ENCODE results near the gene CHMP1B. TPM values are rescaled to one million over a fixed set of nuclear protein-coding genes. Genes with fewer than 3 reads are reported as not detected.

CHMP1B gene
- total RNA-seq, 1 experiment from 2014 or later = 56.5 TPM

DNA sequence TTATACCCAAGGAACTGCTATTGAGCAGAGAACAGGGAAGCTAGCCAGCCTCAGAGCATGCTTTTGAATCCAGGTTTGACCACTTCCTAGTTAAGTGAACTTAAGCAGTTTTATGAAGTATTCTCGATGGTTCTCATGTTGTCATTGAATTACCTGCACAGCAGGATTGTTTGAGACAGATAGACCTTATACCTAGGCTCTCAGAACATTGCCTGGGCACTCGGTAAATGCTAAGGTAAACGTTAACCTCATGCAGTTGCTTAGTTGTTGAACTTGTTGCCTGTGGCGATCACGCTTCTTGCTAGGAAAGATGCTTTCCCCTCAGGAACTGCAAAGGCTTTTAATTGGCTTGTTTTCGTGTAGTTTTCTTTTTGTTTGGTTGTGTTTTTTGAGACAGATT, 34.0 kb upstream of the CHMP1B start:
- no peaks in the 10 kb centered on the region for H3K27me3 ChIP-seq (replicated peaks; ENCODE audit: control insufficient read depth, insufficient read depth, low read length)
- TF ChIP-seq, protein P1, sequence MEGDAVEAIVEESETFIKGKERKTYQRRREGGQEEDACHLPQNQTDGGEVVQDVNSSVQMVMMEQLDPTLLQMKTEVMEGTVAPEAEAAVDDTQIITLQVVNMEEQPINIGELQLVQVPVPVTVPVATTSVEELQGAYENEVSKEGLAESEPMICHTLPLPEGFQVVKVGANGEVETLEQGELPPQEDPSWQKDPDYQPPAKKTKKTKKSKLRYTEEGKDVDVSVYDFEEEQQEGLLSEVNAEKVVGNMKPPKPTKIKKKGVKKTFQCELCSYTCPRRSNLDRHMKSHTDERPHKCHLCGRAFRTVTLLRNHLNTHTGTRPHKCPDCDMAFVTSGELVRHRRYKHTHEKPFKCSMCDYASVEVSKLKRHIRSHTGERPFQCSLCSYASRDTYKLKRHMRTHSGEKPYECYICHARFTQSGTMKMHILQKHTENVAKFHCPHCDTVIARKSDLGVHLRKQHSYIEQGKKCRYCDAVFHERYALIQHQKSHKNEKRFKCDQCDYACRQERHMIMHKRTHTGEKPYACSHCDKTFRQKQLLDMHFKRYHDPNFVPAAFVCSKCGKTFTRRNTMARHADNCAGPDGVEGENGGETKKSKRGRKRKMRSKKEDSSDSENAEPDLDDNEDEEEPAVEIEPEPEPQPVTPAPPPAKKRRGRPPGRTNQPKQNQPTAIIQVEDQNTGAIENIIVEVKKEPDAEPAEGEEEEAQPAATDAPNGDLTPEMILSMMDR (IDR thresholded peaks at IDR 0.05; ENCODE audit: insufficient read depth in 1 of 2, low read depth in 1 of 2, low read length in 1 of 2, severe bottlenecking in 1 of 2, unreplicated experiment in 1 of 2) = no peak
- Mint-ChIP-seq H3K36me3 (ENCODE audit: insufficient read depth, unreplicated experiment) (no peaks in the 10 kb centered on the region), H3K9me3 (ENCODE audit: unreplicated experiment) (no peaks in the 10 kb centered on the region), H3K27ac (ENCODE audit: unreplicated experiment) (peak overlapping the region; percentile 22), H3K27me3 (ENCODE audit: insufficient read depth, unreplicated experiment) (no peaks in the 10 kb centered on the region), H3K4me3 (ENCODE audit: unreplicated experiment) (no peak overlapping the region), H3K4me1 (ENCODE audit: low read depth, unreplicated experiment) (peaks cover 12% of the 10 kb centered on the region)
- ChIA-PET POLR2A (no interaction called here), CTCF (no interaction called here)
- BruUV-seq (replicated peaks) = no TSS peak
- H3K4me3 ChIP-seq (ENCODE audit: low read depth, low read length) = no peak overlapping the region
- H3K9me3 ChIP-seq = no peaks in the 10 kb centered on the region
- H3K36me3 ChIP-seq (ENCODE audit: control insufficient read depth, insufficient read depth, low read length) = no peaks in the 10 kb centered on the region
- intact Hi-C loops (cut with micrococcal nuclease; ENCODE audit: unreplicated experiment) = no loop called here
- H3K4me1 ChIP-seq = peaks cover 12% of the 10 kb centered on the region; the same call in 1 of the 2 replicates
- no peak for DNase-seq

DNA sequence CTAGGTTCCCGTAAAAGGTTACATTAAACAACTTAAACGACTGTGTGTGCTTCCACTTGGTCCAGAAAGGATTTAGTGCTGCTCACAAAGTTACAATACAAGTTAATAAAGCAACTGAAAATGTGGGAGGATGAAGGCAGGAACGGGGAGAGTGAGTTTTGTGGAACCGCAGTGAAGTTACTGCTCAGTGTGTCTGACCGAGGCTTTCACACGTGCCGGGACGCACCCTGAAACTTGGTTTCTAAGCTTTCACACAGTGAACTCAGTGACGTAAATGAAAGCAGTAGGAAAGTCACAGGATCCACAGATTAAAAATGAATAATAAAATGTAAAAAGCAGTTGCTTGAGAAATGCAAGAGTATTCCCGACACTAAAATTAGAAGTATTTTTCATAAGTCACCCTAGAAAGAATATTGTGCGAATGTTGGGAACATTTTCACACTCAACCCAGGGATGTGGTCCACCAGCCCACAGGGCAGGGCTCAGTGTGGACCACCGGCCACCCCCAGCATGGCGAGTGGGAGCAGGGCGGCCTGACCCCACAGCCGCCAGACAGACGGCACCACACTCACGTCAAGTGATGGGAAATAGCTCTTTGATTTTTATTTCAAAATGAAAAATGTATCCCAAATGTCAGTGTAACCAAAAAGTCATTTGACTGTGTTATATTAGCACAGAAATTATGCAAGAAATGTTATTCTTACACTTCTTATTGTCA, 32.6 kb upstream of the CHMP1B start:
- Histone ChIP-seq H3K4me3 (ENCODE audit: low read depth, low read length) (no peak overlapping the region), H3K4me1 (peaks cover 23% of the 10 kb centered on the region), H3K9me3 (no peaks in the 10 kb centered on the region), H3K27me3 (replicated peaks; ENCODE audit: control insufficient read depth, insufficient read depth, low read length) (no peaks in the 10 kb centered on the region), H3K36me3 (ENCODE audit: control insufficient read depth, insufficient read depth, low read length) (no peaks in the 10 kb centered on the region)
- no peak overlapping the region for H3K27ac Mint-ChIP-seq (ENCODE audit: unreplicated experiment)
- H3K4me3 Mint-ChIP-seq (ENCODE audit: unreplicated experiment) = no peak overlapping the region
- H3K27me3 Mint-ChIP-seq (ENCODE audit: insufficient read depth, unreplicated experiment) = no peaks in the 10 kb centered on the region
- BruUV-seq (replicated peaks) = no TSS peak
- peaks cover 21% of the 10 kb centered on the region for H3K4me1 Mint-ChIP-seq (ENCODE audit: low read depth, unreplicated experiment)
- ChIA-PET POLR2A (no interaction called here), CTCF (no interaction called here)
- H3K36me3 Mint-ChIP-seq (ENCODE audit: insufficient read depth, unreplicated experiment) = no peaks in the 10 kb centered on the region
- TF ChIP-seq, protein P1 (IDR thresholded peaks at IDR 0.05; ENCODE audit: insufficient read depth in 1 of 2, low read depth in 1 of 2, low read length in 1 of 2, severe bottlenecking in 1 of 2, unreplicated experiment in 1 of 2) = no peak
- intact Hi-C loops (cut with micrococcal nuclease; ENCODE audit: unreplicated experiment) = no loop called here
- no peaks in the 10 kb centered on the region for H3K9me3 Mint-ChIP-seq (ENCODE audit: unreplicated experiment)
- DNase-seq = no peak

DNA sequence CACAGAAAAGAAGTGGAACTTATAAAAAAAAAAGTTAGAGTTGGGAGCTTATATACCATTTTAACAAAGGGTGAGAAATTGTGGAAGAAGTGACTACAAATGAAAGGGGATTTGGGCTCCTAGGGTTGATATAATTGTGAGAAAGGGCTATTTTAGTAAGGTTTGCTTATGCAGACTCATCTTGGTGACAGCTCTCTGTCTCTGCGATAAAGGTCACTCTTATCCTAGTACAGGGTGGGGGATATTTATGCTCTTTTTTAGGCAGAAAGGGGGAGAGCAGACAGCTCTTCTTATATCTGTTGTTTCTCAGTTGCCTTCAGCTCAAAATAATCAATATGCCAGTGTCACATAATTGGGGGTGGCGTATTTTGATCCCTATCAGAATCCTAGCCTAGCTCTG, 31.3 kb upstream of the CHMP1B start:
- Histone ChIP-seq H3K9me3 (no peaks in the 10 kb centered on the region), H3K4me3 (ENCODE audit: low read depth, low read length) (no peak overlapping the region), H3K36me3 (ENCODE audit: control insufficient read depth, insufficient read depth, low read length) (no peaks in the 10 kb centered on the region), H3K27me3 (replicated peaks; ENCODE audit: control insufficient read depth, insufficient read depth, low read length) (no peaks in the 10 kb centered on the region), H3K4me1 (peaks cover 31% of the 10 kb centered on the region)
- DNase-seq = no peak
- ChIA-PET CTCF (no interaction called here), POLR2A (no interaction called here)
- Mint-ChIP-seq H3K9me3 (ENCODE audit: unreplicated experiment) (no peaks in the 10 kb centered on the region), H3K36me3 (ENCODE audit: insufficient read depth, unreplicated experiment) (no peaks in the 10 kb centered on the region), H3K27me3 (ENCODE audit: insufficient read depth, unreplicated experiment) (no peaks in the 10 kb centered on the region), H3K4me3 (ENCODE audit: unreplicated experiment) (no peak overlapping the region), H3K27ac (ENCODE audit: unreplicated experiment) (no peak overlapping the region), H3K4me1 (ENCODE audit: low read depth, unreplicated experiment) (peaks cover 24% of the 10 kb centered on the region)
- intact Hi-C loops (cut with micrococcal nuclease; ENCODE audit: unreplicated experiment) = no loop called here
- no TSS peak for BruUV-seq (replicated peaks)
- TF ChIP-seq, protein P1 (IDR thresholded peaks at IDR 0.05; ENCODE audit: insufficient read depth in 1 of 2, low read depth in 1 of 2, low read length in 1 of 2, severe bottlenecking in 1 of 2, unreplicated experiment in 1 of 2) = no peak
